HepG2 (cell line): ENCODE data around the gene SPAG8. TPM values are rescaled to one million over a fixed set of nuclear protein-coding genes. Genes with fewer than 3 reads are reported as not detected.

Experiments used
- CREB1 ChIP-seq, 2 experiments: fragments of 450-650 bp in 1 of 2; IDR thresholded peaks; 2 replicates each; pipeline ENCODE4 v1.6.1; 2016 to 2017; ENCODE audit warnings: control low read depth in 1 of 2, mild to moderate bottlenecking in 1 of 2, missing compliant biosample characterization in 1 of 2, missing genetic modification characterization in 1 of 2
- HNRNPUL1 ChIP-seq: fragments of 200-400 bp; formaldehyde crosslinking; IDR thresholded peaks from 2 replicates; pipeline ENCODE4 v1.6.1; 2017; ENCODE audit warnings: low read depth, mild to moderate bottlenecking, low read length, moderate library complexity
- NFIC ChIP-seq: IDR thresholded peaks from 2 replicates; pipeline ENCODE4 v1.6.1; 2012; ENCODE audit warnings: mild to moderate bottlenecking, low read length, inconsistent platforms
- NR2F1 ChIP-seq, 2 experiments: fragments of 450-650 bp in 1 of 2; formaldehyde crosslinking in 1 of 2; IDR thresholded peaks; 2 replicates each; pipeline versions ENCODE4 v1.5.0 to v1.6.1; 2016 to 2020; ENCODE audit warnings: mild to moderate bottlenecking in 1 of 2, missing compliant biosample characterization in 1 of 2, missing genetic modification reagents in 1 of 2, moderate library complexity in 1 of 2
- RCOR2 ChIP-seq: IDR thresholded peaks from 2 replicates; pipeline ENCODE4 v1.6.1; 2016; ENCODE audit warnings: missing biosample characterization, missing genetic modification reagents
- RNF219 ChIP-seq: sonication (generic); formaldehyde crosslinking; IDR thresholded peaks from 2 replicates; pipeline ENCODE4 v1.5.0; 2020; ENCODE audit warnings: mild to moderate bottlenecking, missing genetic modification reagents
- ZNF18 ChIP-seq: sonication (generic); formaldehyde crosslinking; IDR thresholded peaks from 2 replicates; pipeline ENCODE4 v1.8.0; 2022; ENCODE audit warnings: mild to moderate bottlenecking, missing genetic modification reagents; ENCODE audit not compliant: insufficient replicate concordance
- ZNF362 ChIP-seq: sonication (generic); formaldehyde crosslinking; IDR thresholded peaks from 2 replicates; pipeline ENCODE4 v1.4.0; 2020; ENCODE audit warnings: missing genetic modification reagents, mild to moderate bottlenecking, borderline replicate concordance
- ZNF576 ChIP-seq: sonication (generic); formaldehyde crosslinking; IDR thresholded peaks from 2 replicates; pipeline ENCODE4 v1.4.0; 2020; ENCODE audit warnings: mild to moderate bottlenecking, missing genetic modification reagents
- ZNF660 ChIP-seq: sonication (generic); formaldehyde crosslinking; IDR thresholded peaks from 2 replicates; pipeline ENCODE4 v1.5.1; 2020; ENCODE audit warnings: mild to moderate bottlenecking, low read depth, missing genetic modification reagents, borderline replicate concordance
- ZNF775 ChIP-seq: sonication (generic); formaldehyde crosslinking; IDR thresholded peaks from 2 replicates; pipeline ENCODE4 v1.4.0; 2020; ENCODE audit warnings: missing genetic modification reagents, mild to moderate bottlenecking, moderate library complexity, borderline replicate concordance
- ZNF777 ChIP-seq: sonication (generic); formaldehyde crosslinking; IDR thresholded peaks from 2 replicates; pipeline ENCODE4 v1.4.0; 2020; ENCODE audit warnings: missing genetic modification reagents
- polyA plus RNA-seq, 8 experiments: library from polyadenylated mRNA; depleted of rRNA in 3 of 8; stranded (reverse) in 7 of 8; unstranded in 1 of 8; fragments of >200 nt; fragmentation: Illumina TruSeq in 4 of 8; extraction: Trizol in 4 of 8; gene quantifications; 2 replicates each; pipeline versions ENCODE4 v1.2.1 to v1.2.3, GENCODE V29; 2011 to 2016; ENCODE audit warnings: low read depth in 4 of 8, missing spikeins in 1 of 8, mixed read lengths in 1 of 8; ENCODE audit not compliant: insufficient read depth in 1 of 8
- total RNA-seq, 5 experiments: library from RNA; depleted of rRNA; stranded (reverse); fragments of >200 nt; fragmentation: Illumina TruSeq; extraction: Trizol; gene quantifications; 2 replicates each; pipeline ENCODE4 v1.2.3, GENCODE V29; 2016; ENCODE audit warnings: low read depth in 1 of 5
- TF ChIP-seq, protein P1 (sequence below): sonication (generic); formaldehyde crosslinking; IDR thresholded peaks from 2 replicates; pipeline ENCODE4 v1.5.1; 2020; ENCODE audit warnings: mild to moderate bottlenecking, missing genetic modification reagents, borderline replicate concordance

The SPAG8 gene
- total and polyA plus RNA-seq, 2 of the 13 experiments (the other 11 are each of a cell fraction or from before 2014, with no cell fraction given): 0.18 to 0.27 TPM

- TF ChIP-seq ZNF18 (CRISPR knock-in tag) (no peak), RCOR2 (CRISPR knock-in tag) (no peak), RNF219 (no peak), NFIC (no peak), ZNF576 (CRISPR knock-in tag) (no peak), ZNF775 (CRISPR knock-in tag) (no peak), ZNF660 (CRISPR knock-in tag) (no peak), ZNF777 (CRISPR knock-in tag) (peak; percentile 44; the same call in 1 of the 2 replicates), HNRNPUL1 (no peak), NR2F1 (CRISPR knock-in tag; IDR thresholded peaks at IDR 0.05) (peak; percentile 82 to 89), ZNF362 (CRISPR knock-in tag) (no peak), CREB1 (IDR thresholded peaks at IDR 0.05) (no peak), CREB1 (CRISPR knock-in tag; IDR thresholded peaks at IDR 0.05) (peak; percentile 23; the same call in 1 of the 2 replicates)
- TF ChIP-seq, protein P1, sequence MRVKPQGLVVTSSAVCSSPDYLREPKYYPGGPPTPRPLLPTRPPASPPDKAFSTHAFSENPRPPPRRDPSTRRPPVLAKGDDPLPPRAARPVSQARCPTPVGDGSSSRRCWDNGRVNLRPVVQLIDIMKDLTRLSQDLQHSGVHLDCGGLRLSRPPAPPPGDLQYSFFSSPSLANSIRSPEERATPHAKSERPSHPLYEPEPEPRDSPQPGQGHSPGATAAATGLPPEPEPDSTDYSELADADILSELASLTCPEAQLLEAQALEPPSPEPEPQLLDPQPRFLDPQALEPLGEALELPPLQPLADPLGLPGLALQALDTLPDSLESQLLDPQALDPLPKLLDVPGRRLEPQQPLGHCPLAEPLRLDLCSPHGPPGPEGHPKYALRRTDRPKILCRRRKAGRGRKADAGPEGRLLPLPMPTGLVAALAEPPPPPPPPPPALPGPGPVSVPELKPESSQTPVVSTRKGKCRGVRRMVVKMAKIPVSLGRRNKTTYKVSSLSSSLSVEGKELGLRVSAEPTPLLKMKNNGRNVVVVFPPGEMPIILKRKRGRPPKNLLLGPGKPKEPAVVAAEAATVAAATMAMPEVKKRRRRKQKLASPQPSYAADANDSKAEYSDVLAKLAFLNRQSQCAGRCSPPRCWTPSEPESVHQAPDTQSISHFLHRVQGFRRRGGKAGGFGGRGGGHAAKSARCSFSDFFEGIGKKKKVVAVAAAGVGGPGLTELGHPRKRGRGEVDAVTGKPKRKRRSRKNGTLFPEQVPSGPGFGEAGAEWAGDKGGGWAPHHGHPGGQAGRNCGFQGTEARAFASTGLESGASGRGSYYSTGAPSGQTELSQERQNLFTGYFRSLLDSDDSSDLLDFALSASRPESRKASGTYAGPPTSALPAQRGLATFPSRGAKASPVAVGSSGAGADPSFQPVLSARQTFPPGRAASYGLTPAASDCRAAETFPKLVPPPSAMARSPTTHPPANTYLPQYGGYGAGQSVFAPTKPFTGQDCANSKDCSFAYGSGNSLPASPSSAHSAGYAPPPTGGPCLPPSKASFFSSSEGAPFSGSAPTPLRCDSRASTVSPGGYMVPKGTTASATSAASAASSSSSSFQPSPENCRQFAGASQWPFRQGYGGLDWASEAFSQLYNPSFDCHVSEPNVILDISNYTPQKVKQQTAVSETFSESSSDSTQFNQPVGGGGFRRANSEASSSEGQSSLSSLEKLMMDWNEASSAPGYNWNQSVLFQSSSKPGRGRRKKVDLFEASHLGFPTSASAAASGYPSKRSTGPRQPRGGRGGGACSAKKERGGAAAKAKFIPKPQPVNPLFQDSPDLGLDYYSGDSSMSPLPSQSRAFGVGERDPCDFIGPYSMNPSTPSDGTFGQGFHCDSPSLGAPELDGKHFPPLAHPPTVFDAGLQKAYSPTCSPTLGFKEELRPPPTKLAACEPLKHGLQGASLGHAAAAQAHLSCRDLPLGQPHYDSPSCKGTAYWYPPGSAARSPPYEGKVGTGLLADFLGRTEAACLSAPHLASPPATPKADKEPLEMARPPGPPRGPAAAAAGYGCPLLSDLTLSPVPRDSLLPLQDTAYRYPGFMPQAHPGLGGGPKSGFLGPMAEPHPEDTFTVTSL (CRISPR knock-in tag): no peak; the same call in 1 of the 2 replicates
Observed at GRCh38 chr9:35814106-35814840, 2.2 kb upstream of the SPAG8 start (continued).
